OCI-LY7 (cell line): Measurements from ENCODE around the gene BEX1. TPM values are rescaled to one million over a fixed set of nuclear protein-coding genes. Genes with fewer than 3 reads are reported as not detected.

Experiments used
- BruUV-seq: library from RNA; stranded (reverse); fragments of 400-500 nt; replicated peaks from 2 replicates; lab custom pipeline; 2021; lab: Mats Ljungman, UMichigan
- CTCF ChIA-PET: fragments of 300-600 bp; sonication (Branson Sonifier 250); formaldehyde crosslinking; loops from one replicate; lab custom pipeline; 2022; ENCODE audit warnings: antibody characterized with exemption; ENCODE audit not compliant: unreplicated experiment; lab: Charles Lee
- POLR2A ChIA-PET: fragments of 300-600 bp; sonication (Branson Sonifier 250); formaldehyde crosslinking; loops from one replicate; lab custom pipeline; 2022; ENCODE audit warnings: antibody characterized with exemption; lab: Charles Lee
- DNase-seq: peaks from one replicate; pipeline ENCODE4 v3.0.0-alpha.2; 2015; ENCODE audit warnings: low spot score
- H2AFZ ChIP-seq: fragments of 200-600 bp; sonication (generic), shearing (Covaris generic); 2 replicates; pipeline ENCODE4 v1.6.1; 2014; ENCODE audit warnings: mild to moderate bottlenecking, antibody characterized with exemption, low read length, moderate library complexity
- H3K27ac ChIP-seq: fragments of 200-600 bp; sonication (generic); 2 replicates; pipeline ENCODE4 v1.5.1; 2014; ENCODE audit warnings: mixed run types, low read depth, mild to moderate bottlenecking, moderate library complexity, low read length, inconsistent platforms; ENCODE audit not compliant: poor library complexity, severe bottlenecking
- H3K36me3 ChIP-seq: fragments of 200-600 bp; sonication (generic); 2 replicates; pipeline ENCODE4 v1.6.1; 2014; ENCODE audit warnings: mild to moderate bottlenecking, antibody characterized with exemption, low read length, moderate library complexity, mixed read lengths; ENCODE audit not compliant: insufficient read depth
- H3K4me1 ChIP-seq: fragments of 200-600 bp; sonication (generic); 2 replicates; pipeline ENCODE4 v1.5.1; 2014; ENCODE audit warnings: mild to moderate bottlenecking, low read length; ENCODE audit not compliant: insufficient read depth, poor library complexity, severe bottlenecking
- H3K4me2 ChIP-seq: fragments of 200-600 bp; sonication (generic); 2 replicates; pipeline ENCODE4 v1.6.1; 2014; ENCODE audit warnings: mild to moderate bottlenecking, low read length
- H3K4me3 ChIP-seq: fragments of 200-600 bp; sonication (generic); 2 replicates; pipeline ENCODE4 v1.5.1; 2014; ENCODE audit warnings: mild to moderate bottlenecking, low read depth, low read length; ENCODE audit not compliant: poor library complexity, severe bottlenecking
- H3K79me2 ChIP-seq: fragments of 200-600 bp; sonication (generic); 2 replicates; pipeline ENCODE4 v1.6.1; 2016; ENCODE audit warnings: low read depth, mild to moderate bottlenecking, low read length, moderate library complexity, mixed read lengths; ENCODE audit not compliant: insufficient read depth
- H3K9me2 ChIP-seq: fragments of 200-600 bp; sonication (generic); 2 replicates; pipeline ENCODE4 v1.6.1; 2016; ENCODE audit warnings: mild to moderate bottlenecking, low read length, mixed read lengths; ENCODE audit not compliant: insufficient read depth
- H3K9me3 ChIP-seq: fragments of 200-600 bp; sonication (generic); 2 replicates; pipeline ENCODE4 v1.6.1; 2014; ENCODE audit warnings: mild to moderate bottlenecking, mixed run types, low read length, mixed read lengths
- H4K20me1 ChIP-seq: fragments of 200-600 bp; sonication (generic); 2 replicates; pipeline ENCODE4 v1.6.1; 2014; ENCODE audit warnings: mild to moderate bottlenecking, antibody characterized with exemption, low read length, moderate library complexity, mixed read lengths; ENCODE audit not compliant: insufficient read depth
- EZH2phosphoT487 ChIP-seq: fragments of 200-600 bp; sonication (generic); IDR thresholded peaks from 2 replicates; pipeline ENCODE4 v1.6.1; 2018; ENCODE audit warnings: low read depth, borderline replicate concordance, mild to moderate bottlenecking, mixed run types, antibody characterized with exemption, low read length, moderate library complexity, mixed read lengths
- intact Hi-C: fragments of 100-400 bp; cut with micrococcal nuclease; formaldehyde crosslinking; loops from one replicate; pipeline ENCODE4 v1.10.0; 2022; ENCODE audit not compliant: unreplicated experiment
- total RNA-seq, 2 experiments: library from RNA; depleted of rRNA in 1 of 2; stranded (reverse); fragments of >200 nt in 1 of 2; shearing (Covaris generic) in 1 of 2; gene quantifications; 2 replicates each; pipeline ENCODE4 v1.2.3, GENCODE V29; 2014 to 2022
- TF ChIP-seq, protein P1 (sequence below): fragments of 200-600 bp; sonication (generic); conservative IDR thresholded peaks from 2 replicates; pipeline ENCODE4 v1.5.1; 2014; ENCODE audit warnings: mild to moderate bottlenecking, antibody characterized with exemption, low read length, moderate library complexity, mixed read lengths

Gene BEX1
- total RNA-seq, 2 experiments from 2014 or later, result not detected

GRCh38 chrX:103063191-103063845, 653 bp downstream of the BEX1 start:
- BruUV-seq, result no TSS peak
- DNase-seq, result no peak
- no peak overlapping the region for H3K4me3 ChIP-seq
- H4K20me1 ChIP-seq, result no peaks in the 10 kb centered on the region
- H3K36me3 ChIP-seq, result no peaks in the 10 kb centered on the region
- no peak overlapping the region for H2AFZ ChIP-seq
- ChIA-PET CTCF (no interaction called here), POLR2A (no interaction called here)
- no peak overlapping the region for H3K27ac ChIP-seq
- H3K4me2 ChIP-seq, result no peak overlapping the region
- H3K4me1 ChIP-seq, result no peaks in the 10 kb centered on the region
- TF ChIP-seq EZH2phosphoT487, result no peak
- TF ChIP-seq, protein P1, sequence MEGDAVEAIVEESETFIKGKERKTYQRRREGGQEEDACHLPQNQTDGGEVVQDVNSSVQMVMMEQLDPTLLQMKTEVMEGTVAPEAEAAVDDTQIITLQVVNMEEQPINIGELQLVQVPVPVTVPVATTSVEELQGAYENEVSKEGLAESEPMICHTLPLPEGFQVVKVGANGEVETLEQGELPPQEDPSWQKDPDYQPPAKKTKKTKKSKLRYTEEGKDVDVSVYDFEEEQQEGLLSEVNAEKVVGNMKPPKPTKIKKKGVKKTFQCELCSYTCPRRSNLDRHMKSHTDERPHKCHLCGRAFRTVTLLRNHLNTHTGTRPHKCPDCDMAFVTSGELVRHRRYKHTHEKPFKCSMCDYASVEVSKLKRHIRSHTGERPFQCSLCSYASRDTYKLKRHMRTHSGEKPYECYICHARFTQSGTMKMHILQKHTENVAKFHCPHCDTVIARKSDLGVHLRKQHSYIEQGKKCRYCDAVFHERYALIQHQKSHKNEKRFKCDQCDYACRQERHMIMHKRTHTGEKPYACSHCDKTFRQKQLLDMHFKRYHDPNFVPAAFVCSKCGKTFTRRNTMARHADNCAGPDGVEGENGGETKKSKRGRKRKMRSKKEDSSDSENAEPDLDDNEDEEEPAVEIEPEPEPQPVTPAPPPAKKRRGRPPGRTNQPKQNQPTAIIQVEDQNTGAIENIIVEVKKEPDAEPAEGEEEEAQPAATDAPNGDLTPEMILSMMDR, result no peak
- H3K79me2 ChIP-seq, result no peaks in the 10 kb centered on the region
- H3K9me2 ChIP-seq, result no peaks in the 10 kb centered on the region
- H3K9me3 ChIP-seq, result no peaks in the 10 kb centered on the region
- intact Hi-C loops, result no loop called here

GRCh38 chrX:103061486-103061885, 2.5 kb downstream of the BEX1 start:
- H3K27ac ChIP-seq, result no peak overlapping the region
- intact Hi-C loops, result no loop called here
- H3K9me3 ChIP-seq, result no peaks in the 10 kb centered on the region
- no peak for TF ChIP-seq EZH2phosphoT487
- TF ChIP-seq, protein P1, result no peak
- no peaks in the 10 kb centered on the region for H3K79me2 ChIP-seq
- BruUV-seq, result no TSS peak
- no peak overlapping the region for H3K4me3 ChIP-seq
- POLR2A ChIA-PET, result no interaction called here
- CTCF ChIA-PET, result no interaction called here
- no peaks in the 10 kb centered on the region for H3K36me3 ChIP-seq
- no peaks in the 10 kb centered on the region for H4K20me1 ChIP-seq
- no peaks in the 10 kb centered on the region for H3K9me2 ChIP-seq
- no peak overlapping the region for H2AFZ ChIP-seq
- no peak overlapping the region for H3K4me2 ChIP-seq
- H3K4me1 ChIP-seq, result no peaks in the 10 kb centered on the region
- DNase-seq, result no peak

DNA sequence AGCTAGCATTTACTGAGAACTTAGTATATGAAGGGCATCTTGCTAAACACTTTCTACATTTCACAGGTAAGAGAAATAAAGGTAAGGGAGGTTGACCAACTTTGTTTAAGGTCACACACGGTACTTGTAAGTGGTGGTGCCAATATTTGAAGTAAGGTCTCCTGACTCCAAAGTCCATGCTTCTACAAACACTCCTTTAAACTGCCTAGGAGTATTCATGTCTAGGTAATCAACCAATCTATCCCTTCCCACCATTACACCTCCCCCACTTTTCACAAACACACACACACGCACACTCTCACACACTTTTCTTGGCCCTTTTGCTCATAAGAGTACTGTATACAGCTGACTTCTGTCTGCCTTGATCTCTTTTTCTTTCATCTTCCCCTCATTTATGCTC, 7.1 kb downstream of the BEX1 start:
- no peak overlapping the region for H2AFZ ChIP-seq
- no peaks in the 10 kb centered on the region for H3K9me3 ChIP-seq
- no peak overlapping the region for H3K4me3 ChIP-seq
- H3K36me3 ChIP-seq, result no peaks in the 10 kb centered on the region
- no peak for DNase-seq
- H3K4me2 ChIP-seq, result no peak overlapping the region
- no peaks in the 10 kb centered on the region for H4K20me1 ChIP-seq
- no peak overlapping the region for H3K27ac ChIP-seq
- CTCF ChIA-PET, result no interaction called here
- POLR2A ChIA-PET, result no interaction called here
- no TSS peak for BruUV-seq
- no peaks in the 10 kb centered on the region for H3K9me2 ChIP-seq
- H3K79me2 ChIP-seq, result no peaks in the 10 kb centered on the region
- TF ChIP-seq, protein P1, result no peak
- TF ChIP-seq EZH2phosphoT487, result no peak
- intact Hi-C loops, result no loop called here
- H3K4me1 ChIP-seq, result no peaks in the 10 kb centered on the region
